Sigmoid colon (tissue), 7 donors: ENCODE results near the gene GLP1R. TPM values are rescaled to one million over a fixed set of nuclear protein-coding genes. Genes with fewer than 3 reads are reported as not detected.

Experiments used
- DNase-seq: peaks from one replicate; pipeline ENCODE4 v3.0.0-alpha.2; 2019
- H3K27ac ChIP-seq, 4 donors: fragments of 200-600 bp; sonication (generic); one replicate each; pipeline ENCODE4 v1.5.1; 2016 to 2019; ENCODE audit warnings: mild to moderate bottlenecking in 1 of 4
- H3K27me3 ChIP-seq, 3 donors: fragments of 200-600 bp; sonication (generic); one replicate each; pipeline ENCODE4 v1.5.1; 2019; ENCODE audit warnings: mild to moderate bottlenecking in 1 of 3
- H3K36me3 ChIP-seq, 4 donors: fragments of 200-600 bp; sonication (generic); one replicate each; pipeline ENCODE4 v1.5.1; 2016 to 2019
- H3K4me1 ChIP-seq, 4 donors: fragments of 200-600 bp; sonication (generic); one replicate each; pipeline ENCODE4 v1.5.1; 2017 to 2019
- H3K4me3 ChIP-seq, 4 donors: fragments of 200-600 bp; sonication (generic); one replicate each; pipeline ENCODE4 v1.5.1; 2017 to 2019; ENCODE audit warnings: mild to moderate bottlenecking in 2 of 4, moderate library complexity in 1 of 4
- H3K9me3 ChIP-seq, 4 donors: fragments of 200-600 bp in 3 of 4; sonication (generic) in 3 of 4; one replicate each; pipeline versions ENCODE4 v1.5.1 to v1.6.1; 2013 to 2019
- EP300 ChIP-seq, 4 donors: sonication (generic); formaldehyde crosslinking; IDR thresholded peaks; one replicate each; pipeline ENCODE4 v1.6.1; 2017; ENCODE audit warnings: antibody characterized with exemption in 4 of 4
- POLR2A ChIP-seq, 2 donors: fragments of 450-650 bp; IDR thresholded peaks; one replicate each; pipeline ENCODE4 v1.6.1; 2016; ENCODE audit warnings: antibody characterized with exemption in 2 of 2, mild to moderate bottlenecking in 2 of 2, moderate library complexity in 2 of 2
- POLR2AphosphoS5 ChIP-seq, 4 donors: sonication (generic); formaldehyde crosslinking; IDR thresholded peaks; one replicate each; pipeline ENCODE4 v1.6.1; 2017; ENCODE audit warnings: antibody characterized with exemption in 4 of 4
- WGBS, 2 donors: extraction: QIAGEN DNeasy Blood & Tissue Kit; methylation state at CpG; one replicate each; pipeline ENCODE4 v1.1.7; 2013; 5-methylcytosine and 5-hydroxymethylcytosine counted together
- intact Hi-C: fragments of 100-400 bp; cut with DNase I; formaldehyde crosslinking; loops from one replicate; pipeline ENCODE4 v1.15.1; 2023
- polyA plus RNA-seq, 3 donors: library from polyadenylated mRNA; stranded (reverse); fragments of 200-250 nt; gene quantifications; one replicate each; pipeline ENCODE4 v1.2.3, GENCODE V29; 2013
- total RNA-seq, 4 donors: library from RNA; depleted of rRNA; stranded (reverse); fragments of >200 nt; gene quantifications; one replicate each; pipeline ENCODE4 v1.1.0, GENCODE V29; 2016
- TF ChIP-seq, protein P1 (sequence below), 4 experiments: fragments of 450-650 bp in 3 of 4; fragments of 200-600 bp in 1 of 4; IDR thresholded peaks; one replicate each; pipeline ENCODE4 v1.5.1; 2016 to 2019; ENCODE audit warnings: antibody characterized with exemption in 4 of 4, mild to moderate bottlenecking in 3 of 4, moderate library complexity in 2 of 4
- donor health status: healthy with polysubstance abuse.
- donor health status: Bipolar disorder and iron deficiency.
- donor health status: healthy.

GLP1R gene
- total and polyA plus RNA-seq, 7 donors, result 0.06 to 0.14 TPM; not detected in 5

DNA sequence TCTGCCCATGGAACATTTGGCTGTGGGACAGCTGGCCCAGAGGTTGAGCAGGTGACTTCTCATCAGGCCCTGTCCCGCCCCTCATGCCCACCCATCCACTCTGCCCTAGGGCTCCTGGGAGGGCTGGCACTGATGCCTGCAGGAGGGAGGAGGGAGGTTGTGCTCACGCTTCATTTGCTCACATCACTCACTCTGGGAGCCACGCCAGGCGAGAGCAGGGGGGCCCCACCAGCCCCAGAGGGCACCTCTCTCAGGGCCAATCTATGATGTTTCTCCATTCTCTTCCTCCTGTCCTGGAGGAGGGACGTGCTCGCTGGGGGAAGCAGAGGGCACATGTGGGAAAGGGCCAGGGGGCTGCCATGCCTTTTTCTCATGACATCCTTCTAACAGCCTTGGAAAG, 10.9 kb upstream of the GLP1R start:
- Histone ChIP-seq H3K4me1 (no peaks in the 10 kb centered on the region), H3K9me3 (no peaks in the 10 kb centered on the region), H3K36me3 (no peaks in the 10 kb centered on the region), H3K27ac (no peak overlapping the region), H3K4me3 (no peak overlapping the region), H3K27me3 (peaks cover 0 to 44% (median 5%) of the 10 kb centered on the region in 3 donors)
- TF ChIP-seq, protein P1, sequence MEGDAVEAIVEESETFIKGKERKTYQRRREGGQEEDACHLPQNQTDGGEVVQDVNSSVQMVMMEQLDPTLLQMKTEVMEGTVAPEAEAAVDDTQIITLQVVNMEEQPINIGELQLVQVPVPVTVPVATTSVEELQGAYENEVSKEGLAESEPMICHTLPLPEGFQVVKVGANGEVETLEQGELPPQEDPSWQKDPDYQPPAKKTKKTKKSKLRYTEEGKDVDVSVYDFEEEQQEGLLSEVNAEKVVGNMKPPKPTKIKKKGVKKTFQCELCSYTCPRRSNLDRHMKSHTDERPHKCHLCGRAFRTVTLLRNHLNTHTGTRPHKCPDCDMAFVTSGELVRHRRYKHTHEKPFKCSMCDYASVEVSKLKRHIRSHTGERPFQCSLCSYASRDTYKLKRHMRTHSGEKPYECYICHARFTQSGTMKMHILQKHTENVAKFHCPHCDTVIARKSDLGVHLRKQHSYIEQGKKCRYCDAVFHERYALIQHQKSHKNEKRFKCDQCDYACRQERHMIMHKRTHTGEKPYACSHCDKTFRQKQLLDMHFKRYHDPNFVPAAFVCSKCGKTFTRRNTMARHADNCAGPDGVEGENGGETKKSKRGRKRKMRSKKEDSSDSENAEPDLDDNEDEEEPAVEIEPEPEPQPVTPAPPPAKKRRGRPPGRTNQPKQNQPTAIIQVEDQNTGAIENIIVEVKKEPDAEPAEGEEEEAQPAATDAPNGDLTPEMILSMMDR (IDR thresholded peaks at IDR 0.05), result no peak
- TF ChIP-seq EP300 (IDR thresholded peaks at IDR 0.05), result no peak
- no peak for TF ChIP-seq POLR2AphosphoS5 (IDR thresholded peaks at IDR 0.05)
- TF ChIP-seq POLR2A (IDR thresholded peaks at IDR 0.05), result no peak
- DNase-seq, result no peak
- intact Hi-C loops, result no loop called here
- 61 to 75% methylated on average over 6 of the region's 6 CpGs for WGBS, 2 donors

DNA sequence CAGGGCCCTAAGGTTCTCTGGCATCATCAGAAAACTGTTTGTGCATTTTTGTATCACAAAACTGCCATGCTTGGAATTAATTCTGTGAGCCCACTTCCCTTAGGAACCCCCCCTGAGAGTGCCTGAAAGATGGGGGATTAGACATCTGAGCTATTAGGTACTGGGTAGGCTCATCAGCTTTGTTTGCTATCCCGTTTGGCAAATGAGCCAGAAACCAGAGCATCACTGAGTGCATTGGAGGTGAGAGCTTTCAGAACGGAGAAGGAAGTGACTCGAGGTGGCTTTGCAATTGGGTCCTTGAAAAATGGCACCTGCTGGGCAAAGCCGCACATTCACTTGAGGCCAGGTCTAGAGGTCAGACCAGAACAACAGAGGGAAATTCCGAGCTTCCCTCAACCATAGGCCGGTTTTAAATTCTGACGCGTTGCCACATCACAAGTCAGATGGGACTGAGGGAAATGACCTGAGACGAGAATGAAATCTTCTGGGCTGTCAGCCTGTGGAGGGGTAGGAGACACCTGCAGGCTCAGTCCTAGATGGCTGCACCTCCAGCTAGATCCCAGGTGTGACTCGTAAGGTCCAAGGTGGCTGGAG, 8.4 kb upstream of the GLP1R start:
- Histone ChIP-seq H3K9me3 (no peaks in the 10 kb centered on the region), H3K4me3 (no peak overlapping the region), H3K27ac (no peak overlapping the region), H3K36me3 (no peaks in the 10 kb centered on the region), H3K4me1 (no peaks in the 10 kb centered on the region), H3K27me3 (peaks cover 0 to 33% (median 5%) of the 10 kb centered on the region in 3 donors)
- no peak for TF ChIP-seq POLR2AphosphoS5 (IDR thresholded peaks at IDR 0.05)
- intact Hi-C loops, result no loop called here
- WGBS, 2 donors, result 83 to 86% methylated on average over 10 of the region's 10 CpGs
- DNase-seq, result no peak

DNA sequence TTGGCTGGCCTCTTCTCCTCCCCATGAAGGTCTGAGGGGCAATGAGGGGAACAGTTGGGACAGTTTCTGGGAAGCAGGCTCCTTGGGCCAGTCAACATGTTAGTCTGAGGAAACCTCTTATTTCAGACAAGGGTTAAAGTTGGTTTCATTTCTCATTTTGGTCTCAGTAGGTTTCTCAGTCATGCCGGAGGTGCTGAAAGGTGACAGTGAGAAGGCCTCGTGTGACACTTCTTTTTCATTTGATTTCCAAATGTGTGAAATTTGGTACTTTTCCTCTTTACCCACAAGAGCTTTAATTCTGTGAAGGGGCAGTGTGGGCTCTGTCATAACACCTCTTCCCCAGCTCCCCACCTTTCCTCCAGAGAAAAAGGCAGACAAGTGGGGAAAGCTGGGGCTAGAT, 7.5 kb upstream of the GLP1R start:
- intact Hi-C loops, result no loop called here
- no peak overlapping the region for H3K27ac ChIP-seq
- no peaks in the 10 kb centered on the region for H3K4me1 ChIP-seq
- H3K27me3 ChIP-seq, result peaks cover 0 to 33% (median 5%) of the 10 kb centered on the region in 3 donors
- WGBS, 2 donors, result 60 to 78% methylated on average over 2 of the region's 2 CpGs
- H3K4me3 ChIP-seq, result no peak overlapping the region
- H3K9me3 ChIP-seq, result no peaks in the 10 kb centered on the region
- TF ChIP-seq POLR2AphosphoS5 (IDR thresholded peaks at IDR 0.05) (no peak), POLR2A (IDR thresholded peaks at IDR 0.05) (no peak)
- no peaks in the 10 kb centered on the region for H3K36me3 ChIP-seq
- DNase-seq, result no peak

DNA sequence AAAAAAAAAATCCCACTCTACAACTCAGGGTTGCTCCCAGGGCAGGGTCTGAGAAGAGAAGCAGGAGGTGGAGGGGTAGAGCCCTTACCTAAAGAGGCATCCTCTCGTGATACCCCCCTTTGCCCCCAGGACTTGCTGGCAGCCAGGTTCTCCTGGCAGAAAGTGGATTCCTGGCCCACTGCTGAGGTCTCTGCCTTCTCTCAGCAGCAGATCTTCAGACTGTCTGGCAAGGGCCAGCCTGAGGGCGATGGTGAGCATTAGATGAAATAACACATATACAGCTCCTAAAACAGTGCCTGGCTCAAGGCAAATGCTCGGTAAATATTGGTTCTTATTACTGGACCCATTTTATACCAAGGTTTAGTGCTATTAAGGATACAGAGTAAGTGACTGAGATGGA, 4.8 kb upstream of the GLP1R start:
- H3K27me3 ChIP-seq, result peaks cover 9 to 40% (median 16%) of the 10 kb centered on the region in 3 donors
- no peaks in the 10 kb centered on the region for H3K9me3 ChIP-seq
- H3K4me3 ChIP-seq, result no peak overlapping the region
- peaks cover 0 to 7% (median 5%) of the 10 kb centered on the region in 4 donors for H3K4me1 ChIP-seq
- TF ChIP-seq EP300 (IDR thresholded peaks at IDR 0.05) (no peak), POLR2A (IDR thresholded peaks at IDR 0.05) (no peak), POLR2AphosphoS5 (IDR thresholded peaks at IDR 0.05) (no peak)
- TF ChIP-seq, protein P1 (IDR thresholded peaks at IDR 0.05), result no peak
- 88 to 91% methylated on average over 3 of the region's 3 CpGs for WGBS, 2 donors
- no peak overlapping the region for H3K27ac ChIP-seq
- DNase-seq, result no peak
- no peaks in the 10 kb centered on the region for H3K36me3 ChIP-seq
- intact Hi-C loops, result no loop called here

DNA sequence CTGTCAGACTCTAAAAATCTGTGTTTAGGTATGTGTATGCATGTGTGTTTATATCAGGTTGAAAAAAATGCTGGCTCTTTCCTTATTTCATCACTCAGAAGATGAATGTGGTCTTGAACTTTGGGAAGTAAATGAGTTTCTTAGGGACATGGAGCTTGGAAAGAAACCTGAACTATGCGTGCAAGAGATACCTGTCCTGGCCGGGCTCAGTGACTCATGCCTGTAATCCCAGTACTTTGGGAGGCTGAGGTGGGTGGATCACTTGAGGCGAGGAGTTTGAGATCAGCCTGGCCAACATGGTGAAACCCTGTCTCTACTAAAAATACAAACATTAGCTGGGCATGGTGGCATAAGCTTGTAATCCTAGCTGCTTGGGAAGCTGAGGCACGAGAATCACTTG, 4.4 kb upstream of the GLP1R start:
- H3K4me1 ChIP-seq, result peaks cover 0 to 11% (median 8%) of the 10 kb centered on the region in 4 donors
- H3K27ac ChIP-seq, result no peak overlapping the region
- WGBS, 2 donors, result 88 to 89% methylated on average over 4 of the region's 4 CpGs
- H3K36me3 ChIP-seq, result no peaks in the 10 kb centered on the region
- no peaks in the 10 kb centered on the region for H3K9me3 ChIP-seq
- H3K4me3 ChIP-seq, result no peak overlapping the region
- no peak for DNase-seq
- TF ChIP-seq EP300 (IDR thresholded peaks at IDR 0.05) (no peak), POLR2AphosphoS5 (IDR thresholded peaks at IDR 0.05) (no peak), POLR2A (IDR thresholded peaks at IDR 0.05) (no peak)
- TF ChIP-seq, protein P1 (IDR thresholded peaks at IDR 0.05), result no peak
- intact Hi-C loops, result no loop called here
- peaks cover 13 to 42% (median 20%) of the 10 kb centered on the region in 3 donors for H3K27me3 ChIP-seq
